ENCODE results near the gene ASAP3.
A peak's percentile ranks its signal among the peaks of the same experiment; 100 is the strongest.

ASAP3 gene

GRCh38 chr1:23529146-23530086, 45.4 kb upstream of the ASAP3 start:
- no peak for DNase-seq (ENCODE audit: extremely low spot score)
- POLR2A ChIA-PET: no interaction called here

GRCh38 chr1:23528250-23528978, 44.4 kb upstream of the ASAP3 start:
- peak; percentile 57 for DNase-seq (ENCODE audit: extremely low spot score)
- POLR2A ChIA-PET: no interaction called here
- no peak for TF ChIP-seq CTCF (IDR thresholded peaks at IDR 0.05; ENCODE audit: control extremely low read depth, extremely low read depth, low read depth, missing control alignments)
- CTCF ChIA-PET: interaction anchor here (1.1 to 28.7 kb wide), 13 partner anchors 9 to 219 kb away, joined by 3 to 508 read pairs (median 5); partner anchors contain the start of gene RPL11

More at GRCh38 chr1:23529146-23530086, 45.4 kb upstream of the ASAP3 start:
- CTCF ChIA-PET: interaction anchor here (1.2 to 28.7 kb wide), 12 partner anchors 9 to 218 kb away, joined by 3 to 508 read pairs (median 5); partner anchors contain the start of gene RPL11
- TF ChIP-seq CTCF (IDR thresholded peaks at IDR 0.05; ENCODE audit: control extremely low read depth, extremely low read depth, low read depth, missing control alignments): no peak

- no peak for DNase-seq (ENCODE audit: extremely low spot score)
- CTCF ChIA-PET: interaction anchor here (1.1 to 28.7 kb wide), 12 partner anchors 8 to 220 kb away, joined by 3 to 508 read pairs (median 5); partner anchors contain the start of gene RPL11
- no peak for TF ChIP-seq CTCF (IDR thresholded peaks at IDR 0.05; ENCODE audit: control extremely low read depth, extremely low read depth, low read depth, missing control alignments)
- POLR2A ChIA-PET: no interaction called here
These were observed 43.9 kb upstream of the ASAP3 start for GRCh38 chr1:23527900-23528249.

GRCh38 chr1:23527366-23527765, 43.4 kb upstream of the ASAP3 start:
- CTCF ChIA-PET: interaction anchor here (1.1 to 28.7 kb wide), 8 partner anchors 9 to 164 kb away, joined by 3 to 508 read pairs (median 17); partner anchors contain the start of gene RPL11

GRCh38 chr1:23526329-23527041, 42.5 kb upstream of the ASAP3 start:
- no peak for TF ChIP-seq CTCF (IDR thresholded peaks at IDR 0.05; ENCODE audit: control extremely low read depth, extremely low read depth, low read depth, missing control alignments)
- DNase-seq (ENCODE audit: extremely low spot score): no peak
- ChIA-PET CTCF (interaction anchor here (1.8 to 28.7 kb wide), 6 partner anchors 12 to 112 kb away, joined by 5 to 508 read pairs (median 34); no protein-coding TSS in a partner anchor), POLR2A (interaction anchor here (0.6 kb wide), 1 partner anchor 1739 kb away, joined by 3 read pairs; no protein-coding TSS in a partner anchor)

More at GRCh38 chr1:23527366-23527765, 43.4 kb upstream of the ASAP3 start:
- no peak for DNase-seq (ENCODE audit: extremely low spot score)
- no peak for TF ChIP-seq CTCF (IDR thresholded peaks at IDR 0.05; ENCODE audit: control extremely low read depth, extremely low read depth, low read depth, missing control alignments)
- POLR2A ChIA-PET: no interaction called here
